Neural progenitor cell (in vitro differentiated cells): ENCODE results near the gene RPTOR. TPM values are rescaled to one million over a fixed set of nuclear protein-coding genes. Genes with fewer than 3 reads are reported as not detected.

Source experiments
- DNase-seq: peaks from one replicate; pipeline ENCODE4 v3.0.0-alpha.2; 2016; ENCODE audit warnings: low spot score
- H2AFZ ChIP-seq: fragments of 200-600 bp; sonication (generic); replicated peaks from 2 replicates; pipeline ENCODE4 v1.6.1; 2016; ENCODE audit warnings: antibody characterized with exemption
- H3F3A ChIP-seq: fragments of 200-600 bp; sonication (generic); 2 replicates; pipeline ENCODE4 v1.6.1; 2016; ENCODE audit warnings: antibody characterized with exemption, low read depth
- H3K27ac ChIP-seq: fragments of 200-600 bp; sonication (generic); 2 replicates; pipeline ENCODE4 v1.5.1; 2016; ENCODE audit warnings: mild to moderate bottlenecking
- H3K27me3 ChIP-seq: fragments of 200-600 bp; sonication (generic); 2 replicates; pipeline ENCODE4 v1.6.1; 2016; ENCODE audit warnings: mild to moderate bottlenecking, moderate library complexity
- H3K36me3 ChIP-seq: fragments of 200-600 bp; sonication (generic); 2 replicates; pipeline ENCODE4 v1.5.1; 2016
- H3K4me1 ChIP-seq: fragments of 200-600 bp; sonication (generic); 2 replicates; pipeline ENCODE4 v1.6.1; 2016; ENCODE audit warnings: mixed run types
- H3K4me2 ChIP-seq: fragments of 200-600 bp; sonication (generic); 2 replicates; pipeline ENCODE4 v1.6.1; 2016
- H3K4me3 ChIP-seq: fragments of 200-600 bp; sonication (generic); 2 replicates; pipeline ENCODE4 v1.5.1; 2016
- H3K79me2 ChIP-seq: fragments of 200-600 bp; sonication (generic); 2 replicates; pipeline ENCODE4 v1.6.1; 2016; ENCODE audit warnings: low read depth
- H3K9ac ChIP-seq: fragments of 200-600 bp; sonication (generic); 2 replicates; pipeline ENCODE4 v1.6.1; 2016
- H3K9me3 ChIP-seq: fragments of 200-600 bp; sonication (generic); 2 replicates; pipeline ENCODE4 v1.5.1; 2016; ENCODE audit warnings: low read depth
- H4K20me1 ChIP-seq: fragments of 200-600 bp; sonication (generic); 2 replicates; pipeline ENCODE4 v1.6.1; 2016; ENCODE audit warnings: low read depth
- H3K27ac Mint-ChIP-seq: 3 replicates; pipeline ENCODE4 v1.8.0; 2021; ENCODE audit warnings: mixed read lengths
- H3K27me3 Mint-ChIP-seq: 2 replicates; pipeline ENCODE4 v1.8.0; 2022; ENCODE audit warnings: low read depth, mild to moderate bottlenecking, inconsistent platforms, moderate library complexity, mixed read lengths; ENCODE audit not compliant: insufficient read depth
- H3K36me3 Mint-ChIP-seq: 3 replicates; pipeline ENCODE4 v1.8.0; 2021; ENCODE audit warnings: mixed read lengths
- H3K4me1 Mint-ChIP-seq: 3 replicates; pipeline ENCODE4 v1.8.0; 2021; ENCODE audit warnings: mixed read lengths
- H3K4me3 Mint-ChIP-seq: 3 replicates; pipeline ENCODE4 v1.8.0; 2021; ENCODE audit warnings: mild to moderate bottlenecking, moderate library complexity, mixed read lengths
- H3K9me3 Mint-ChIP-seq: 3 replicates; pipeline ENCODE4 v1.8.0; 2020; ENCODE audit warnings: mixed read lengths
- EZH2 ChIP-seq: fragments of 200-600 bp; sonication (generic); IDR thresholded peaks from 2 replicates; pipeline ENCODE4 v1.6.1; 2017; ENCODE audit warnings: antibody characterized with exemption, mild to moderate bottlenecking, moderate library complexity
- EZH2phosphoT487 ChIP-seq: fragments of 200-600 bp; sonication (generic); IDR thresholded peaks from 2 replicates; pipeline ENCODE4 v1.6.1; 2017; ENCODE audit warnings: antibody characterized with exemption
- total RNA-seq: library from RNA; depleted of rRNA; stranded (reverse); fragments of >200 nt; gene quantifications from 2 replicates; pipeline ENCODE4 v1.2.3, GENCODE V29; 2015; ENCODE audit warnings: low replicate concordance
- TF ChIP-seq, protein P1 (sequence below): fragments of 200-600 bp; sonication (generic); IDR thresholded peaks from 2 replicates; pipeline ENCODE4 v1.5.1; 2017; ENCODE audit warnings: antibody characterized with exemption, mild to moderate bottlenecking

Gene RPTOR
- total RNA-seq, 1 donor from 2014 or later = 7.4 TPM

DNA sequence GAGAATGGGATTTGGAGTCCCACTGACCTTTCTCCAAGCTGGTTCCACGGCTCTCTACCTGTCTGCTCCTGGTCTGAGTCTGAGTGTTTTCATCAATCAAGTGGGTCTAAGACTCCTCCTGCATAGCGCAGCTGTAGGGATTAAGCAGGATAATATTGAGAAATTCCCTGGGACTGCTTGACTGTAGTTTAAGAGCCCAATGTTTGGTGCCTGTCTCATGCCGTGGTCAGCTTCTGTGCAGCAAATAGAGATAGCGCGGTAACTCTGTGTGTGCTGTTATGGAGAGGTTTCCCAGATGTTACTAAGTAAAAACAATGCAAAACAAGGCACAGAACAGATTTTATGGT is 21.4 kb downstream of the RPTOR start:
- peaks cover 23% of the 10 kb centered on the region for H3K4me1 Mint-ChIP-seq
- Histone ChIP-seq H3K4me2 (peak overlapping the region; percentile 50), H3K4me1 (peaks cover 20% of the 10 kb centered on the region), H3K27ac (no peak overlapping the region), H3K27me3 (peaks cover 90% of the 10 kb centered on the region), H3F3A (peaks cover 25% of the 10 kb centered on the region), H2AFZ (no peak overlapping the region), H3K79me2 (peaks cover 34% of the 10 kb centered on the region), H3K36me3 (no peaks in the 10 kb centered on the region), H3K9me3 (no peaks in the 10 kb centered on the region), H3K4me3 (peak overlapping the region; percentile 2), H3K9ac (no peak overlapping the region), H4K20me1 (peaks cover 97% of the 10 kb centered on the region)
- H3K36me3 Mint-ChIP-seq = no peaks in the 10 kb centered on the region
- H3K9me3 Mint-ChIP-seq = no peaks in the 10 kb centered on the region
- no peak overlapping the region for H3K27ac Mint-ChIP-seq
- H3K27me3 Mint-ChIP-seq = peaks cover 2% of the 10 kb centered on the region
- TF ChIP-seq EZH2phosphoT487 = no peak
- no peak for TF ChIP-seq EZH2
- TF ChIP-seq, protein P1, sequence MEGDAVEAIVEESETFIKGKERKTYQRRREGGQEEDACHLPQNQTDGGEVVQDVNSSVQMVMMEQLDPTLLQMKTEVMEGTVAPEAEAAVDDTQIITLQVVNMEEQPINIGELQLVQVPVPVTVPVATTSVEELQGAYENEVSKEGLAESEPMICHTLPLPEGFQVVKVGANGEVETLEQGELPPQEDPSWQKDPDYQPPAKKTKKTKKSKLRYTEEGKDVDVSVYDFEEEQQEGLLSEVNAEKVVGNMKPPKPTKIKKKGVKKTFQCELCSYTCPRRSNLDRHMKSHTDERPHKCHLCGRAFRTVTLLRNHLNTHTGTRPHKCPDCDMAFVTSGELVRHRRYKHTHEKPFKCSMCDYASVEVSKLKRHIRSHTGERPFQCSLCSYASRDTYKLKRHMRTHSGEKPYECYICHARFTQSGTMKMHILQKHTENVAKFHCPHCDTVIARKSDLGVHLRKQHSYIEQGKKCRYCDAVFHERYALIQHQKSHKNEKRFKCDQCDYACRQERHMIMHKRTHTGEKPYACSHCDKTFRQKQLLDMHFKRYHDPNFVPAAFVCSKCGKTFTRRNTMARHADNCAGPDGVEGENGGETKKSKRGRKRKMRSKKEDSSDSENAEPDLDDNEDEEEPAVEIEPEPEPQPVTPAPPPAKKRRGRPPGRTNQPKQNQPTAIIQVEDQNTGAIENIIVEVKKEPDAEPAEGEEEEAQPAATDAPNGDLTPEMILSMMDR = no peak
- DNase-seq = no peak
- peak overlapping the region; percentile 27 for H3K4me3 Mint-ChIP-seq

DNA sequence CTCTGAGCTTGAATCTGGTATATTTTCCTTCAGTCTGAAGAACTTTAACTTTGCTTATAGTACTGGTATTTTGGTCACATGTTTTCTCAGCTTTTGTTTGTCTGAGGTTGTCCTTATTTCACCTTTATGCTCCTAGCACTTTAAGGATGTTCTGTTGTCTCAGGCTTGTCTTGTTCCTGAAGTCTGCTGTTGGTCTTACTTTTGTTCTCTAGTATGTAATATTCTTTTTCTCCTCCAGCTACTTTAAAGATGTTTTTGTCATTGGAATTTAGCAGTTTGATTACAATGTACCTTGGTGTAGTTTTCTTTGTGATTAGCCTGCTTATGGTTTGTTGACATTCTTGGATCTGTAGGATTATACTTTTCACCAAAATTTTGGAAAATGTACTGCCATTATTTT is 23.6 kb downstream of the RPTOR start:
- Histone ChIP-seq H3F3A (peaks cover 29% of the 10 kb centered on the region), H3K4me3 (no peak overlapping the region), H3K27ac (no peak overlapping the region), H3K4me1 (peaks cover 20% of the 10 kb centered on the region), H3K36me3 (no peaks in the 10 kb centered on the region), H3K4me2 (no peak overlapping the region), H3K9me3 (no peaks in the 10 kb centered on the region), H3K9ac (no peak overlapping the region), H3K27me3 (peaks cover 74% of the 10 kb centered on the region), H3K79me2 (peaks cover 45% of the 10 kb centered on the region), H2AFZ (no peak overlapping the region), H4K20me1 (peaks cover 93% of the 10 kb centered on the region)
- peaks cover 23% of the 10 kb centered on the region for H3K4me1 Mint-ChIP-seq
- TF ChIP-seq, protein P1 = no peak
- no peak for TF ChIP-seq EZH2phosphoT487
- TF ChIP-seq EZH2 = no peak
- H3K9me3 Mint-ChIP-seq = no peaks in the 10 kb centered on the region
- no peak overlapping the region for H3K27ac Mint-ChIP-seq
- H3K36me3 Mint-ChIP-seq = peaks cover 2% of the 10 kb centered on the region
- peaks cover 2% of the 10 kb centered on the region for H3K27me3 Mint-ChIP-seq
- no peak for DNase-seq
- H3K4me3 Mint-ChIP-seq = no peak overlapping the region

DNA sequence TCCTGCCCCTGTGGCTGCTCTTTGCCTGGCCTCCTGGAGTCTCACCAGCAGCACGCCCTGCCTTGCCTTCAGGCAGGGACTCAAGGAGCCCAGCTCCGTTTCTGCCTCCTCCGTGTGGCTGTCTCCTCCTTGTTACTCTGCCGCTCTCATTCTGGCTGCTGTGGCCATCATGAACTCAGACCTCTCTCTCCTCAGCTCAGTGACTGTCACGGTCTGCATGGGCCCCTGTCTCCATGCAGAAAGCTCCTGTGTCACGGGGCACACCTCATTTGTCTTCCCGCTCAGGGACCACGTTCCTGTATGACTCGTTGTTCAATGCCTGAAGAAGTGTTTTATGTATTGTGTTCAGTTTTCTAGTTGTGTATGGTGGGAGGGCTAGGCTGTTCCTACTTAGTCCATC is 25.3 kb downstream of the RPTOR start:
- H3K27me3 Mint-ChIP-seq = peaks cover 2% of the 10 kb centered on the region
- peaks cover 90% of the 10 kb centered on the region for H4K20me1 ChIP-seq

More for the DNA sequence above, 25.3 kb downstream of the RPTOR start:
- H3K4me2 ChIP-seq = no peak overlapping the region
- Mint-ChIP-seq H3K36me3 (peaks cover 2% of the 10 kb centered on the region), H3K9me3 (no peaks in the 10 kb centered on the region), H3K27ac (no peak overlapping the region), H3K4me3 (peak overlapping the region; percentile 33), H3K4me1 (peaks cover 16% of the 10 kb centered on the region)
- H2AFZ ChIP-seq = no peak overlapping the region
- TF ChIP-seq EZH2 = no peak
- TF ChIP-seq EZH2phosphoT487 = no peak
- TF ChIP-seq, protein P1 = no peak
- peaks cover 45% of the 10 kb centered on the region for H3K79me2 ChIP-seq
- no peak for DNase-seq
- H3K36me3 ChIP-seq = no peaks in the 10 kb centered on the region
- H3K27me3 ChIP-seq = peaks cover 59% of the 10 kb centered on the region
- no peak overlapping the region for H3K9ac ChIP-seq
- H3K4me1 ChIP-seq = peaks cover 20% of the 10 kb centered on the region
- no peak overlapping the region for H3K27ac ChIP-seq
- H3K4me3 ChIP-seq = no peak overlapping the region
- no peaks in the 10 kb centered on the region for H3K9me3 ChIP-seq
- H3F3A ChIP-seq = peaks cover 22% of the 10 kb centered on the region
